ENCODE results near the gene SLC31A1. TPM values are rescaled to one million over a fixed set of nuclear protein-coding genes. Genes with fewer than 3 reads are reported as not detected.

SLC31A1 gene
- total and polyA plus RNA-seq, 2 donors (not counting 1 experiment from before 2014, with no cell fraction given): 1.1 to 3.2 TPM

DNA sequence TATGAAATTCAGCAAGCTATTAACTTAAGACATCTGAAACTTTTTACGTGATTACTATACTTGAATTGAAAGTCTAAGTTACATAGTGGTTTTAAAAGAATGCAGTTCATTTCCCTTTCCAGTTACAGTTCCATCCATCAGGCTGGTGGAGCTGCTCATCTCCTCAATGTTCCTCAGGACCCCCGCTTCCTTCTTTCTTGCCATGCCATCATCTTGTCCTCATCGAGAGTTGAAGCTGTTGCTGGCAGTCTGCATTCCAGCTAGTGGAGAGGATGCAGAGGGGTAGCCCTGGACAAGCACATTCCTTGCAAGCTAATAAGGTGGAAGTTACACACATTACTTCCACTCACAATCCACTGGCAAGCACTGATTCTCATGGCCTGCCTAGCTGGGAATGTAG is 90.6 kb downstream of the SLC31A1 start:
- H3K27ac ChIP-seq (ENCODE audit: low read length in 2 of 2): no peak overlapping the region
- no peak for DNase-seq
- H3K4me2 ChIP-seq (replicated peaks; ENCODE audit: low read depth, low read length, poor library complexity, severe bottlenecking): no peak overlapping the region
- Mint-ChIP-seq H3K4me1 (no peaks in the 10 kb centered on the region), H3K9me3 (ENCODE audit: insufficient read depth) (no peaks in the 10 kb centered on the region), H3K27ac (no peak overlapping the region), H3K4me3 (no peak overlapping the region), H3K27me3 (peaks cover 9% of the 10 kb centered on the region)
- no peaks in the 10 kb centered on the region for H3K27me3 ChIP-seq (replicated peaks in 1 of 4; ENCODE audit: control extremely low read depth in 1 of 4, control insufficient read depth in 3 of 4, insufficient read depth in 4 of 4, low read length in 3 of 4)
- H2AFZ ChIP-seq (ENCODE audit: insufficient read depth, low read depth, low read length, poor library complexity, severe bottlenecking): no peak overlapping the region
- H3K36me3 ChIP-seq (replicated peaks in 1 of 2; ENCODE audit: control extremely low read depth in 1 of 2, control insufficient read depth in 1 of 2, extremely low read depth in 1 of 2, insufficient read depth in 2 of 2, low read length in 1 of 2): no peaks in the 10 kb centered on the region
- no peaks in the 10 kb centered on the region for H4K20me1 ChIP-seq (ENCODE audit: control insufficient read depth, insufficient read depth, low read length, poor library complexity, severe bottlenecking)
- intact Hi-C loops (cut with micrococcal nuclease): no loop called here
- ChIA-PET POLR2A (no interaction called here), CTCF (interaction anchor here (0.7 to 5.4 kb wide), 8 partner anchors 37 to 346 kb away, joined by 3 to 34 read pairs (median 5); partner anchors contain the start of gene ALAD)
- no peaks in the 10 kb centered on the region for H3K9me3 ChIP-seq (ENCODE audit: control extremely low read depth in 1 of 3, control insufficient read depth in 2 of 3, insufficient read depth in 1 of 3, low read length in 2 of 3)
- H3K79me2 ChIP-seq (ENCODE audit: control insufficient read depth, insufficient read depth, low read length): no peaks in the 10 kb centered on the region
- ATAC-seq (ENCODE audit: low read depth): no peak
- TF ChIP-seq EZH2 (IDR thresholded peaks at IDR 0.05; ENCODE audit: borderline replicate concordance, insufficient read depth, low read depth, low read length, poor library complexity, severe bottlenecking): no peak
- TF ChIP-seq, protein P1, sequence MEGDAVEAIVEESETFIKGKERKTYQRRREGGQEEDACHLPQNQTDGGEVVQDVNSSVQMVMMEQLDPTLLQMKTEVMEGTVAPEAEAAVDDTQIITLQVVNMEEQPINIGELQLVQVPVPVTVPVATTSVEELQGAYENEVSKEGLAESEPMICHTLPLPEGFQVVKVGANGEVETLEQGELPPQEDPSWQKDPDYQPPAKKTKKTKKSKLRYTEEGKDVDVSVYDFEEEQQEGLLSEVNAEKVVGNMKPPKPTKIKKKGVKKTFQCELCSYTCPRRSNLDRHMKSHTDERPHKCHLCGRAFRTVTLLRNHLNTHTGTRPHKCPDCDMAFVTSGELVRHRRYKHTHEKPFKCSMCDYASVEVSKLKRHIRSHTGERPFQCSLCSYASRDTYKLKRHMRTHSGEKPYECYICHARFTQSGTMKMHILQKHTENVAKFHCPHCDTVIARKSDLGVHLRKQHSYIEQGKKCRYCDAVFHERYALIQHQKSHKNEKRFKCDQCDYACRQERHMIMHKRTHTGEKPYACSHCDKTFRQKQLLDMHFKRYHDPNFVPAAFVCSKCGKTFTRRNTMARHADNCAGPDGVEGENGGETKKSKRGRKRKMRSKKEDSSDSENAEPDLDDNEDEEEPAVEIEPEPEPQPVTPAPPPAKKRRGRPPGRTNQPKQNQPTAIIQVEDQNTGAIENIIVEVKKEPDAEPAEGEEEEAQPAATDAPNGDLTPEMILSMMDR (IDR thresholded peaks at IDR 0.05): no peak
- no peak overlapping the region for H3K4me3 ChIP-seq (ENCODE audit: control extremely low read depth in 1 of 5, extremely low read depth in 1 of 5, insufficient read depth in 1 of 5, low read depth in 2 of 5, low read length in 4 of 5)
- no CpG with 5 or more reads among the region's 3 CpGs for WGBS (ENCODE audit: insufficient coverage)
- H3K9ac ChIP-seq (ENCODE audit: low read length): no peak overlapping the region
- no peaks in the 10 kb centered on the region for H3K4me1 ChIP-seq (ENCODE audit: control insufficient read depth in 2 of 2, insufficient read depth in 2 of 2, low read length in 2 of 2)

DNA sequence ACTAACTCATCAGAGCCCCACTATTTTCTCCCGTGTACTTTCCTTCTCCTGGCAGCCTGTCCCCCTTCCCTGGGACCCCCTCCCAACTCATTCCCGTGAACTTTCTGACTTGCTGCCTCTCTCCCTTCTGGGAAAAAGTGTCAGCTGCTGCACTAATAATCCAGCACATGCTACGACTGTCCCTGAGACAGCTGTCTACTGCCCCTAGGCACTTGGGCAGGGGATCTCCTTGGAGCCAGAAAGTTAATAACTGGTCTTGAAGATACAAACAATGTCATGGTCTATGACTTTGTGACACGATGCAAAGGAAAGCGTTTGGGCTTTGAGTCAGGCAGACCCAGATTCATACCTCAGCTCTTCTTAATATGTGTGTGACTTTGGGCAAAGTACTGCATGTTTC is 91.9 kb downstream of the SLC31A1 start:
- Histone ChIP-seq H2AFZ (ENCODE audit: insufficient read depth, low read depth, low read length, poor library complexity, severe bottlenecking) (no peak overlapping the region), H3K4me3 (ENCODE audit: control extremely low read depth in 1 of 5, extremely low read depth in 1 of 5, insufficient read depth in 1 of 5, low read depth in 2 of 5, low read length in 4 of 5) (no peak overlapping the region), H3K79me2 (ENCODE audit: control insufficient read depth, insufficient read depth, low read length) (no peaks in the 10 kb centered on the region), H3K4me1 (ENCODE audit: control insufficient read depth in 2 of 2, insufficient read depth in 2 of 2, low read length in 2 of 2) (no peaks in the 10 kb centered on the region), H3K27ac (ENCODE audit: low read length in 2 of 2) (no peak overlapping the region), H3K4me2 (replicated peaks; ENCODE audit: low read depth, low read length, poor library complexity, severe bottlenecking) (no peak overlapping the region), H4K20me1 (ENCODE audit: control insufficient read depth, insufficient read depth, low read length, poor library complexity, severe bottlenecking) (no peaks in the 10 kb centered on the region), H3K36me3 (replicated peaks in 1 of 2; ENCODE audit: control extremely low read depth in 1 of 2, control insufficient read depth in 1 of 2, extremely low read depth in 1 of 2, insufficient read depth in 2 of 2, low read length in 1 of 2) (no peaks in the 10 kb centered on the region), H3K9me3 (ENCODE audit: control extremely low read depth in 1 of 3, control insufficient read depth in 2 of 3, insufficient read depth in 1 of 3, low read length in 2 of 3) (no peaks in the 10 kb centered on the region), H3K9ac (ENCODE audit: low read length) (no peak overlapping the region), H3K27me3 (replicated peaks in 1 of 4; ENCODE audit: control extremely low read depth in 1 of 4, control insufficient read depth in 3 of 4, insufficient read depth in 4 of 4, low read length in 3 of 4) (no peaks in the 10 kb centered on the region)
- TF ChIP-seq EZH2 (IDR thresholded peaks at IDR 0.05; ENCODE audit: borderline replicate concordance, insufficient read depth, low read depth, low read length, poor library complexity, severe bottlenecking): no peak
- TF ChIP-seq, protein P1 (IDR thresholded peaks at IDR 0.05): no peak
- H3K27me3 Mint-ChIP-seq: peaks cover 9% of the 10 kb centered on the region
- H3K4me1 Mint-ChIP-seq: no peaks in the 10 kb centered on the region
- DNase-seq: no peak
- H3K9me3 Mint-ChIP-seq (ENCODE audit: insufficient read depth): no peaks in the 10 kb centered on the region
- ATAC-seq (ENCODE audit: low read depth): no peak
- intact Hi-C loops (cut with micrococcal nuclease): no loop called here
- POLR2A ChIA-PET: no interaction called here
- H3K4me3 Mint-ChIP-seq: no peak overlapping the region
- no peak overlapping the region for H3K27ac Mint-ChIP-seq
- CTCF ChIA-PET: interaction anchor here (1.1 kb wide), 1 partner anchor 88 kb away, joined by 3 read pairs; the partner anchor contains the start of gene ALAD
- 98% methylated on average over 4 of the region's 5 CpGs for WGBS (ENCODE audit: insufficient coverage)

Other genes with a start within 250 kb of the SLC31A1 start
- gene ZNF883, start 209.4 kb upstream of the SLC31A1 start, total RNA-seq: 0.54 and 0.83 TPM in 2 replicates
- gene ZNF883, start 209.4 kb upstream of the SLC31A1 start, polyA plus RNA-seq: 0.48 and 0.54 TPM in 2 replicates
- gene ZFP37, start 164.8 kb upstream of the SLC31A1 start, total RNA-seq: 3.6 and 4.0 TPM in 2 replicates
- 0.42 TPM in 2 replicates for gene ZFP37, start 164.8 kb upstream of the SLC31A1 start, polyA plus RNA-seq
- 2.3 and 3.0 TPM in 2 replicates for gene SLC31A2, start 70.5 kb upstream of the SLC31A1 start, total RNA-seq
- 0.67 and 1.3 TPM in 2 replicates for gene SLC31A2, start 70.5 kb upstream of the SLC31A1 start, polyA plus RNA-seq
- gene FKBP15, start 267 bp upstream of the SLC31A1 start, total RNA-seq: 40.6 and 41.2 TPM in 2 replicates
- gene FKBP15, start 267 bp upstream of the SLC31A1 start, polyA plus RNA-seq: 21.1 and 28.8 TPM in 2 replicates
- gene CDC26, start 54.0 kb downstream of the SLC31A1 start, total RNA-seq: 28.9 and 32.9 TPM in 2 replicates
- gene CDC26, start 54.0 kb downstream of the SLC31A1 start, polyA plus RNA-seq: 14.4 and 14.8 TPM in 2 replicates
- gene PRPF4, start 54.1 kb downstream of the SLC31A1 start, total RNA-seq: 28.2 and 30.8 TPM in 2 replicates
- 11.4 and 26.2 TPM in 2 replicates for gene PRPF4, start 54.1 kb downstream of the SLC31A1 start, polyA plus RNA-seq
- gene RNF183, start 81.8 kb downstream of the SLC31A1 start, total RNA-seq: 0.39 TPM in 1 of 2 replicates, not detected in the other
- gene RNF183, start 81.8 kb downstream of the SLC31A1 start, polyA plus RNA-seq: 0.04 and 0.58 TPM in 2 replicates
- gene WDR31, start 118.7 kb downstream of the SLC31A1 start, total RNA-seq: 0.62 and 1.0 TPM in 2 replicates
- gene WDR31, start 118.7 kb downstream of the SLC31A1 start, polyA plus RNA-seq: 0.17 and 0.36 TPM in 2 replicates
- 0.58 and 0.59 TPM in 2 replicates for gene BSPRY, start 128.0 kb downstream of the SLC31A1 start, total RNA-seq
- gene BSPRY, start 128.0 kb downstream of the SLC31A1 start, polyA plus RNA-seq: 0.42 and 0.78 TPM in 2 replicates
- gene HDHD3, start 155.4 kb downstream of the SLC31A1 start, total RNA-seq: 26.2 and 29.6 TPM in 2 replicates
- gene HDHD3, start 155.4 kb downstream of the SLC31A1 start, polyA plus RNA-seq: 22.7 and 36.3 TPM in 2 replicates
- gene ALAD, start 179.7 kb downstream of the SLC31A1 start, total RNA-seq: 39.8 and 40.1 TPM in 2 replicates
- gene ALAD, start 179.7 kb downstream of the SLC31A1 start, polyA plus RNA-seq: 14.7 and 22.0 TPM in 2 replicates
- 46.1 and 50.3 TPM in 2 replicates for gene POLE3, start 189.1 kb downstream of the SLC31A1 start, total RNA-seq
- gene POLE3, start 189.1 kb downstream of the SLC31A1 start, polyA plus RNA-seq: 60.7 and 97.8 TPM in 2 replicates
- 0.58 and 1.7 TPM in 2 replicates for gene C9orf43, start 189.2 kb downstream of the SLC31A1 start, total RNA-seq
- gene C9orf43, start 189.2 kb downstream of the SLC31A1 start, polyA plus RNA-seq: 0.57 and 0.79 TPM in 2 replicates
- 12.3 and 15.6 TPM in 2 replicates for gene RGS3, start 242.2 kb downstream of the SLC31A1 start, total RNA-seq
- 5.1 and 12.0 TPM in 2 replicates for gene RGS3, start 242.2 kb downstream of the SLC31A1 start, polyA plus RNA-seq

Data from B cell (primary cell).